ENCODE data around the gene MAP2K3. TPM values are rescaled to one million over a fixed set of nuclear protein-coding genes. Genes with fewer than 3 reads are reported as not detected.
A peak's percentile ranks its signal among the peaks of the same experiment; 100 is the strongest.

The MAP2K3 gene
- total RNA-seq, result 10 to 100 TPM; 87.0 to 87.2 TPM

DNA sequence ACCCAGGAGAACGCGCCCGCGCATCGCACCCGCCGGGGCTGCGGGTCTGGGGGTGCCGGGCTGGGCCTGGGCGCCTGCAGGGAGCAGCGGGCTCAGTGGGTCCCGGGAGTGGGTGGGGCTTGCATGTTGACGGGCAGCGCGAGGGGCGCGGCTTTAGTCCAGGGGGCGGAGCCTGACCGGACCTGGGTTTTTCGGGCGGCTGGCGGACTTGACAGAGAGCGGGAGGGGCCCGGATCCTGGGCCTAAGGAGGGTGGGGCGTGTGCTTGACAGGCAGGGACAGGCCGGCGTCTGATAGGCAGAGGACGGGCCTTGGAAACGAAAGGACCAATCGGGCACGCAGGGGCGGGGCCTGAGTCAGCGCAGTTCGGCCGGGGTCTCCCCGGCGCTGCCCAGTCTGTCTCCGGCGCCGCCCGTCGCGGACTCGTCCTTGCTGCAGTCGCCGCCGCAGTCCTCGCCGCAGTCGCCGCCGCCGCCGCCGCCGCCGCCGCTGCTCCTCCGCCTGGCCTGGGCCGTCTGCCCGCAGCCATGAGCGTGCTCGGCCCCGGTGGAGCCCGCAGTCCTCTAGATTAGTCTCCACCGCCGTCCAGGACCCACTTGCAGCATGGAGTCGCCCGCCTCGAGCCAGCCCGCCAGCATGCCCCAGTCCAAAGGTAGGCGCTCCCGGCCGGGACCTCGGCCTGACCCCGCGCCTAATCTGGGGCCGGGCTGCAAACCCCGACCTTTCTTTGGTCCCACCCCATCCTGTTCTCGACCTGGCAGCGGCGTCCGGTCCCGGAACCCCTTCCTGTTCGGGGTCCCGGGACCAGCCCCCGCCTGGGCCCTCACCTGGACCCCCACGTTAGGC, at the start of gene MAP2K3:
TSS of gene MAP2K3 (plus strand) at position 393 of the 845 bp plus-strand sequence. CDS start at position 603, 210 bp downstream.
- intact Hi-C loops (cut with micrococcal nuclease), result loop anchor here (1.0 to 10.0 kb wide), 10 partner anchors 9 to 1127 kb away; partner anchors contain the start of genes DHRS7B and TMEM11
- H3K27me3 Mint-ChIP-seq (ENCODE audit: low read depth), result no peaks in the 10 kb centered on the region
- H3K4me3 Mint-ChIP-seq, result peak within 1 kb of the TSS; percentile 100
- H3K36me3 Mint-ChIP-seq (ENCODE audit: low read depth), result peaks cover 14% of the 10 kb centered on the region
- CTCF ChIA-PET, result interaction anchor here (1.1 to 4.0 kb wide), 4 partner anchors 8 to 229 kb away, joined by 3 to 26 read pairs (median 4); no protein-coding TSS in a partner anchor
- H3K27ac Mint-ChIP-seq, result peak within 1 kb of the TSS; percentile 95
- H3K9me3 Mint-ChIP-seq, result no peaks in the 10 kb centered on the region
- peak; percentile 97 for DNase-seq
- H3K4me1 Mint-ChIP-seq (ENCODE audit: low read depth), result peaks cover 62% of the 10 kb centered on the region

GRCh38 chr17:21235921-21236320, 48.6 kb upstream of the MAP2K3 start:
- H3K27me3 Mint-ChIP-seq (ENCODE audit: low read depth), result no peaks in the 10 kb centered on the region
- H3K27ac Mint-ChIP-seq, result no peak overlapping the region
- intact Hi-C loops (cut with micrococcal nuclease), result no loop called here
- H3K9me3 Mint-ChIP-seq, result peaks cover 7% of the 10 kb centered on the region
- CTCF ChIA-PET, result no interaction called here
- DNase-seq, result no peak
- peaks cover 7% of the 10 kb centered on the region for H3K36me3 Mint-ChIP-seq (ENCODE audit: low read depth)
- no peak overlapping the region for H3K4me3 Mint-ChIP-seq
- no peaks in the 10 kb centered on the region for H3K4me1 Mint-ChIP-seq (ENCODE audit: low read depth)

- no peak overlapping the region for H3K4me3 Mint-ChIP-seq
- no peaks in the 10 kb centered on the region for H3K36me3 Mint-ChIP-seq (ENCODE audit: low read depth)
- H3K27ac Mint-ChIP-seq, result no peak overlapping the region
- intact Hi-C loops (cut with micrococcal nuclease), result no loop called here
- CTCF ChIA-PET, result no interaction called here
- no peak for DNase-seq
- no peaks in the 10 kb centered on the region for H3K9me3 Mint-ChIP-seq
- H3K4me1 Mint-ChIP-seq (ENCODE audit: low read depth), result no peaks in the 10 kb centered on the region
- no peaks in the 10 kb centered on the region for H3K27me3 Mint-ChIP-seq (ENCODE audit: low read depth)
Observed at GRCh38 chr17:21239680-21240368, 44.7 kb upstream of the MAP2K3 start.

GRCh38 chr17:21240369-21241055, 44.0 kb upstream of the MAP2K3 start:
- H3K4me1 Mint-ChIP-seq (ENCODE audit: low read depth), result no peaks in the 10 kb centered on the region
- intact Hi-C loops (cut with micrococcal nuclease), result no loop called here
- H3K4me3 Mint-ChIP-seq, result no peak overlapping the region
- no peaks in the 10 kb centered on the region for H3K36me3 Mint-ChIP-seq (ENCODE audit: low read depth)
- CTCF ChIA-PET, result no interaction called here
- H3K9me3 Mint-ChIP-seq, result no peaks in the 10 kb centered on the region
- H3K27ac Mint-ChIP-seq, result no peak overlapping the region
- no peak for DNase-seq
- no peaks in the 10 kb centered on the region for H3K27me3 Mint-ChIP-seq (ENCODE audit: low read depth)

- CTCF ChIA-PET, result no interaction called here
- intact Hi-C loops (cut with micrococcal nuclease), result no loop called here
- H3K9me3 Mint-ChIP-seq, result no peaks in the 10 kb centered on the region
Observed at GRCh38 chr17:21241564-21241963, 42.9 kb upstream of the MAP2K3 start.

GRCh38 chr17:21242026-21242697, 42.3 kb upstream of the MAP2K3 start:
- Mint-ChIP-seq H3K27me3 (ENCODE audit: low read depth) (no peaks in the 10 kb centered on the region), H3K9me3 (no peaks in the 10 kb centered on the region), H3K36me3 (ENCODE audit: low read depth) (no peaks in the 10 kb centered on the region), H3K27ac (no peak overlapping the region), H3K4me3 (no peak overlapping the region), H3K4me1 (ENCODE audit: low read depth) (peaks cover 4% of the 10 kb centered on the region)
- DNase-seq, result no peak
- CTCF ChIA-PET, result no interaction called here
- intact Hi-C loops (cut with micrococcal nuclease), result no loop called here

More at GRCh38 chr17:21241564-21241963, 42.9 kb upstream of the MAP2K3 start:
- peaks cover 4% of the 10 kb centered on the region for H3K4me1 Mint-ChIP-seq (ENCODE audit: low read depth)
- no peaks in the 10 kb centered on the region for H3K36me3 Mint-ChIP-seq (ENCODE audit: low read depth)
- H3K27ac Mint-ChIP-seq, result no peak overlapping the region
- no peak for DNase-seq
- H3K27me3 Mint-ChIP-seq (ENCODE audit: low read depth), result no peaks in the 10 kb centered on the region
- H3K4me3 Mint-ChIP-seq, result no peak overlapping the region

GRCh38 chr17:21242780-21243515, 41.6 kb upstream of the MAP2K3 start:
- Mint-ChIP-seq H3K4me1 (ENCODE audit: low read depth) (peaks cover 4% of the 10 kb centered on the region), H3K9me3 (no peaks in the 10 kb centered on the region), H3K4me3 (no peak overlapping the region), H3K36me3 (ENCODE audit: low read depth) (no peaks in the 10 kb centered on the region), H3K27me3 (ENCODE audit: low read depth) (no peaks in the 10 kb centered on the region), H3K27ac (no peak overlapping the region)
- intact Hi-C loops (cut with micrococcal nuclease), result no loop called here
- CTCF ChIA-PET, result no interaction called here
- no peak for DNase-seq

DNA sequence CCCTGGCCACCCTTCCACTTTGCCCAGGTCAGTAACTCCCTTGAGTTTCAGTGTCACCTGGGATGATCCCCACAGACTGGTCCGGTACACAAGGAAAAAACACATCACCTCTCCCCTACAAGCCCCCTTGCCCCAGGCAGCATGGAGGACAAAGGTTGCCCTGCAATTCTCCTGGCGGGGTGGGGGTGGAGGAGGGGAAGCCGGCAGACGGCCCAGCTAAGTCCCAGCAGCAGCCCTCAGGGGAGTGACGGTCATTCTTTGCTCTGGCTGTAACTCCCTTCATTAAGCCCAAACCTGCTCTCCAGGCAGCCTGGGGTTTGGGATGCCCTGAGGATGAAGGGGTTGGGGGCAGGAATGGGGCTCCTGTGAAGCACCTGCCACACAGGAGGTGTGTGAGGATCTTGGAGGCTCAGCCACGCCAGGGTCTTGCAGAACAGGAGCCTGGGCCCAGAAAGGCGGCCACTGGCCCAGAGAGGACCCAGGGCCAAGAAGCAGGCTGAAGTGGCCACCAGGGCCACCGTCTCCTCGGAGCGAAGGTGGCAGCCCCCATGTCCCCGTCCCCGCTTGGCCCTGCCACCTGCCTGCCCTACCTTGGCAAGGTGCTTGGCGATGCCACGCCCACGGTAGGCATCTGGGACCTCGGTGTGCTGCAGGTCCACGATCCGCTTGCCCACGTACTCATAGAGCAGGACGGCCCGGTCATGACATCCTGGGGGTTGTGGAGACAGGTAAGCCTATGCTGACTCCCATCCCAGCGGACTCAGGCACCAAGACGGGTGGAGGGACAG, 40.8 kb upstream of the MAP2K3 start:
- intact Hi-C loops (cut with micrococcal nuclease), result no loop called here
- CTCF ChIA-PET, result no interaction called here
- Mint-ChIP-seq H3K27ac (no peak overlapping the region), H3K4me1 (ENCODE audit: low read depth) (peaks cover 4% of the 10 kb centered on the region), H3K4me3 (no peak overlapping the region), H3K9me3 (no peaks in the 10 kb centered on the region), H3K27me3 (ENCODE audit: low read depth) (no peaks in the 10 kb centered on the region), H3K36me3 (ENCODE audit: low read depth) (no peaks in the 10 kb centered on the region)
- no peak for DNase-seq

DNA sequence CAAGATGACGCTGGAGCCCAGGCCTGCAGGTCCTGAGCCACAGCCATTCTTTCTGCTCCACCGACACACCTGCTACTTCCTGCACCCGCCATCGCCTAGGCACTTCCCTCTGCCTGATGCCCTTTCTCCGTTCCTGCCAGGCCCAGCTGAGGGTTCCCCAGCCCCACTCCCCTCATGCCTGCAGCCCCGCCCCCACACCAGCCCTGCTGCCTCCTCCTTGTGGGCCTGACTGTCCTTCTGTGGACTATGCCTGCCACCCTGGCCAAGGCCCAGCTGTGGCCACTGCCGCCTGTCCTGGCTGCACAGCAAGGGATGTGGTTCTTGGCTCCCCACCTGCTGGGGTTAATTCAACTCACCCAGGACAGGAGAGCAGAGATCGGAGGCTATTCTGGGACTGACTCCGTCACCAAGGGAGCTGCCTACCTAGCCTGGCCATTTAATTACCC, 38.8 kb upstream of the MAP2K3 start:
- no peaks in the 10 kb centered on the region for H3K27me3 Mint-ChIP-seq (ENCODE audit: low read depth)
- H3K9me3 Mint-ChIP-seq, result no peaks in the 10 kb centered on the region
- intact Hi-C loops (cut with micrococcal nuclease), result no loop called here
- no peak overlapping the region for H3K27ac Mint-ChIP-seq
- CTCF ChIA-PET, result no interaction called here
- no peak overlapping the region for H3K4me3 Mint-ChIP-seq
- DNase-seq, result no peak
- H3K4me1 Mint-ChIP-seq (ENCODE audit: low read depth), result peaks cover 4% of the 10 kb centered on the region
- no peaks in the 10 kb centered on the region for H3K36me3 Mint-ChIP-seq (ENCODE audit: low read depth)

- intact Hi-C loops (cut with micrococcal nuclease), result no loop called here
- no peaks in the 10 kb centered on the region for H3K9me3 Mint-ChIP-seq
- H3K36me3 Mint-ChIP-seq (ENCODE audit: low read depth), result no peaks in the 10 kb centered on the region
- no peak overlapping the region for H3K27ac Mint-ChIP-seq
- no peak overlapping the region for H3K4me3 Mint-ChIP-seq
- CTCF ChIA-PET, result interaction anchor here (0.6 kb wide), 1 partner anchor 18 kb away, joined by 8 read pairs; no protein-coding TSS in a partner anchor
- no peak for DNase-seq
- H3K27me3 Mint-ChIP-seq (ENCODE audit: low read depth), result no peaks in the 10 kb centered on the region
- peaks cover 8% of the 10 kb centered on the region for H3K4me1 Mint-ChIP-seq (ENCODE audit: low read depth)
Observed at GRCh38 chr17:21246698-21247097, 37.8 kb upstream of the MAP2K3 start.
